GM12878 (cell line): ENCODE measurements around the gene MED31. TPM values are rescaled to one million over a fixed set of nuclear protein-coding genes. Genes with fewer than 3 reads are reported as not detected.

ENCODE experiments used
- ATAC-seq: fragments of 200-7000 bp; cut with Tn5 transposase; 3 replicates; pipeline ENCODE4 v1.9.1; 2020; ENCODE audit warnings: mild to moderate bottlenecking, moderate library complexity
- BruUV-seq: library from RNA; stranded (reverse); fragments of 400-500 nt; replicated peaks from 2 replicates; lab custom pipeline; 2021; lab: Mats Ljungman, UMichigan
- CTCF ChIA-PET: fragments of 300-600 bp; sonication (Branson Sonifier 250); formaldehyde crosslinking; extraction: SDS; loops from one replicate; lab custom pipeline; 2021; ENCODE audit warnings: inconsistent platforms; lab: Yijun Ruan, JAX
- POLR2A ChIA-PET: fragments of 350-600 bp; formaldehyde crosslinking; extraction: SDS; loops from one replicate; lab custom pipeline; 2021; ENCODE audit warnings: inconsistent platforms; lab: Charles Lee
- RAD21 ChIA-PET: fragments of 300-600 bp; sonication (Branson Sonifier 250); formaldehyde crosslinking; loops from one replicate; lab custom pipeline; 2023; ENCODE audit warnings: antibody characterized with exemption; ENCODE audit not compliant: unreplicated experiment; lab: Charles Lee
- SMC1A ChIA-PET: fragments of 300-600 bp; sonication (Branson Sonifier 250); formaldehyde crosslinking; loops from one replicate; lab custom pipeline; 2023; ENCODE audit not compliant: unreplicated experiment, uncharacterized antibody; lab: Charles Lee
- DNase-seq: peaks from one replicate; pipeline ENCODE4 v3.0.0-alpha.2; 2011; ENCODE audit warnings: low read depth, low spot score
- FAIRE-seq: peaks from 3 replicates; lab custom pipeline; 2011; peaks lifted over from hg19 to GRCh38; lab: Jason Lieb, UNC
- H2AFZ ChIP-seq: 2 replicates; pipeline ENCODE4 v1.6.0; 2011; ENCODE audit warnings: low read depth, low read length, control low read depth; ENCODE audit not compliant: control insufficient read depth
- H3K27ac ChIP-seq: 2 replicates; pipeline ENCODE4 v1.5.1; 2011; ENCODE audit warnings: control low read depth; ENCODE audit not compliant: control insufficient read depth, insufficient read depth
- H3K27me3 ChIP-seq, 2 experiments: replicated peaks in 1 of 2; 2 replicates each; pipeline versions ENCODE4 v1.6.0 to v1.6.1; 2011; ENCODE audit warnings: low read length in 1 of 2; ENCODE audit not compliant: control insufficient read depth in 2 of 2, insufficient read depth in 2 of 2
- H3K36me3 ChIP-seq, 2 experiments: 2 replicates each; pipeline ENCODE4 v1.5.1; 2011; ENCODE audit warnings: low read length in 1 of 2; ENCODE audit not compliant: control insufficient read depth in 2 of 2, insufficient read depth in 2 of 2
- H3K4me1 ChIP-seq: 2 replicates; pipeline ENCODE4 v1.6.1; 2011; ENCODE audit warnings: mild to moderate bottlenecking, low read length, moderate library complexity, mixed read lengths; ENCODE audit not compliant: control insufficient read depth, insufficient read depth
- H3K4me2 ChIP-seq: 2 replicates; pipeline ENCODE4 v1.6.0; 2011; ENCODE audit warnings: control low read depth; ENCODE audit not compliant: control insufficient read depth, insufficient read depth
- H3K4me3 ChIP-seq: fragments of 200-600 bp; sonication (generic); 2 replicates; pipeline ENCODE4 v1.5.1; 2016
- H3K79me2 ChIP-seq: 2 replicates; pipeline ENCODE4 v1.6.0; 2011; ENCODE audit warnings: low read length; ENCODE audit not compliant: control insufficient read depth, insufficient read depth
- H3K9ac ChIP-seq: 2 replicates; pipeline ENCODE4 v1.8.0; 2011; ENCODE audit warnings: low read length, control low read depth, mixed read lengths; ENCODE audit not compliant: control insufficient read depth, insufficient read depth
- H3K9me3 ChIP-seq: replicated peaks from 3 replicates; pipeline ENCODE4 v1.5.1; 2011; ENCODE audit warnings: mild to moderate bottlenecking, low read length; ENCODE audit not compliant: control insufficient read depth, insufficient read depth
- H4K20me1 ChIP-seq: 2 replicates; pipeline ENCODE4 v1.6.0; 2011; ENCODE audit not compliant: control insufficient read depth, insufficient read depth
- HDAC6 ChIP-seq: fragments of 200-600 bp; sonication (generic); IDR thresholded peaks from one replicate; pipeline ENCODE4 v1.8.0; 2017; ENCODE audit warnings: antibody characterized with exemption; ENCODE audit not compliant: unreplicated experiment
- MAX ChIP-seq: IDR thresholded peaks from 2 replicates; pipeline ENCODE4 v1.6.1; 2012; ENCODE audit warnings: low read depth, low read length, improper control_type of control experiment
- NR2F1 ChIP-seq: fragments of 450-650 bp; conservative IDR thresholded peaks from 2 replicates; pipeline ENCODE4 v1.6.1; 2017; ENCODE audit warnings: mild to moderate bottlenecking
- POLR2A ChIP-seq: IDR thresholded peaks from 2 replicates; pipeline ENCODE4 v1.6.1; 2011; ENCODE audit warnings: low read depth, mild to moderate bottlenecking, low read length
- TARDBP ChIP-seq: IDR thresholded peaks from 2 replicates; pipeline ENCODE4 v1.6.1; 2016; ENCODE audit warnings: borderline replicate concordance
- YY1 ChIP-seq: IDR thresholded peaks from 2 replicates; pipeline ENCODE4 v1.6.1; 2011; ENCODE audit warnings: low read depth, mild to moderate bottlenecking, low read length
- WGBS: methylation state at CpG from one replicate; pipeline ENCODE4 v1.1.6; 2016; ENCODE audit warnings: low lambda C conversion rate; ENCODE audit not compliant: insufficient replicate concordance, insufficient coverage; ENCODE audit errors: missing lambda C conversion rate; 5-methylcytosine and 5-hydroxymethylcytosine counted together
- in situ Hi-C: fragments of 300-500 bp; cut with MboI; formaldehyde crosslinking; loops from 9 replicates; pipeline ENCODE4 v1.14.3; 2018; ENCODE audit warnings: mixed read lengths
- intact Hi-C: fragments of 100-400 bp; cut with micrococcal nuclease; formaldehyde crosslinking; loops from one replicate; pipeline ENCODE4 v1.14.2; 2022; ENCODE audit not compliant: unreplicated experiment
- polyA plus RNA-seq, 11 experiments: library from polyadenylated mRNA; depleted of rRNA in 4 of 11; unstranded in 6 of 11; stranded (reverse) in 5 of 11; fragments of >200 nt; fragmentation: Nextera tagmentation in 4 of 11; fragmentation: Illumina TruSeq in 1 of 11; extraction: Ambion mirVana in 4 of 11; extraction: Trizol in 1 of 11; gene quantifications; 1 replicate in 1 of 11; 2 replicates in 10 of 11; pipeline versions ENCODE4 v1.2.1 to v1.2.3, GENCODE V29; 2011 to 2016; ENCODE audit warnings: inconsistent platforms in 2 of 11, missing spikeins in 2 of 11, low read depth in 1 of 11
- total RNA-seq, 4 experiments: library from RNA; depleted of rRNA in 3 of 4; stranded (reverse); fragments of >200 nt in 3 of 4; fragmentation: Illumina TruSeq in 1 of 4; extraction: Trizol in 1 of 4; gene quantifications; 2 replicates each; pipeline versions ENCODE4 v1.2.1 to v1.2.3, GENCODE V29; 2013 to 2021
- TF ChIP-seq, protein P1 (sequence below): fragments of 450-650 bp; IDR thresholded peaks from 2 replicates; pipeline ENCODE4 v1.6.1; 2018; ENCODE audit warnings: borderline replicate concordance, mild to moderate bottlenecking; ENCODE audit not compliant: partially characterized antibody

MED31 gene
- total and polyA plus RNA-seq, 10 of the 15 experiments (the other 5 are each of a cell fraction or from before 2014, with no cell fraction given): 14.4 to 71.1 (median 34.6) TPM

GRCh38 chr17:6639586-6640535 is 11.5 kb downstream of the MED31 start:
- FAIRE-seq (no peak), DNase-seq (no peak), ATAC-seq (peak; percentile 61)
- peak overlapping the region; percentile 83 for H3K27ac ChIP-seq
- 0% methylated on average over 43 of the region's 67 CpGs for WGBS
- peak overlapping the region; percentile 84 for H3K9ac ChIP-seq
- POLR2A ChIA-PET: interaction anchor here (0.8 to 1.4 kb wide), 3 partner anchors 10 to 52 kb away, joined by 3 to 4 read pairs (median 3); partner anchors contain the start of genes C17orf100 and MED31
- CTCF ChIA-PET: interaction anchor here (0.5 to 1.5 kb wide), 3 partner anchors 9 to 816 kb away, joined by 3 to 5 read pairs (median 3); no protein-coding TSS in a partner anchor
- in situ Hi-C loops: no loop called here
- SMC1A ChIA-PET: interaction anchor here (1.0 kb wide), 1 partner anchor 167 kb away, joined by 3 read pairs; no protein-coding TSS in a partner anchor
- peaks cover 0 to 12% of the 10 kb centered on the region in 2 experiments; a peak in 1 of 4 replicates for H3K36me3 ChIP-seq
- H2AFZ ChIP-seq: peak overlapping the region; percentile 96
- no peaks in the 10 kb centered on the region for H4K20me1 ChIP-seq
- BruUV-seq: no TSS peak
- peaks cover 11% of the 10 kb centered on the region; the same call in 1 of the 2 replicates for H3K4me1 ChIP-seq
- H3K9me3 ChIP-seq: no peaks in the 10 kb centered on the region
- H3K27me3 ChIP-seq: no peaks in the 10 kb centered on the region
- TF ChIP-seq, protein P1, sequence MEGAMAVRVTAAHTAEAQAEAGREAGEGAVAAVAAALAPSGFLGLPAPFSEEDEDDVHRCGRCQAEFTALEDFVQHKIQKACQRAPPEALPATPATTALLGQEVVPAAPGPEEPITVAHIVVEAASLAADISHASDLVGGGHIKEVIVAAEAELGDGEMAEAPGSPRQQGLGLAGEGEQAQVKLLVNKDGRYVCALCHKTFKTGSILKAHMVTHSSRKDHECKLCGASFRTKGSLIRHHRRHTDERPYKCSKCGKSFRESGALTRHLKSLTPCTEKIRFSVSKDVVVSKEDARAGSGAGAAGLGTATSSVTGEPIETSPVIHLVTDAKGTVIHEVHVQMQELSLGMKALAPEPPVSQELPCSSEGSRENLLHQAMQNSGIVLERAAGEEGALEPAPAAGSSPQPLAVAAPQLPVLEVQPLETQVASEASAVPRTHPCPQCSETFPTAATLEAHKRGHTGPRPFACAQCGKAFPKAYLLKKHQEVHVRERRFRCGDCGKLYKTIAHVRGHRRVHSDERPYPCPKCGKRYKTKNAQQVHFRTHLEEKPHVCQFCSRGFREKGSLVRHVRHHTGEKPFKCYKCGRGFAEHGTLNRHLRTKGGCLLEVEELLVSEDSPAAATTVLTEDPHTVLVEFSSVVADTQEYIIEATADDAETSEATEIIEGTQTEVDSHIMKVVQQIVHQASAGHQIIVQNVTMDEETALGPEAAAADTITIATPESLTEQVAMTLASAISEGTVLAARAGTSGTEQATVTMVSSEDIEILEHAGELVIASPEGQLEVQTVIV: no peak
- TF ChIP-seq POLR2A (peak; percentile 22; the same call in 1 of the 2 replicates), HDAC6 (no peak), MAX (no peak), YY1 (0 out of 2 replicates have a peak, but pooled peaks have one; percentile 38), TARDBP (no peak), NR2F1 (no peak)
- peaks cover 33% of the 10 kb centered on the region for H3K79me2 ChIP-seq
- peak overlapping the region; percentile 88 for H3K4me2 ChIP-seq
- RAD21 ChIA-PET: interaction anchor here (0.6 to 1.1 kb wide), 3 partner anchors 11 to 167 kb away, joined by 3 to 4 read pairs (median 3); no protein-coding TSS in a partner anchor
- intact Hi-C loops: loop anchor here (1.0 kb wide), 1 partner anchor 11 kb away; the partner anchor contains the start of genes C17orf100 and MED31
- H3K4me3 ChIP-seq: peak overlapping the region; percentile 87
